Stomach smooth muscle (tissue), 2 donors: ENCODE results near the gene SLC25A1.

Source experiments
- H3K27ac ChIP-seq: one replicate; pipeline ENCODE4 v1.7.0; 2013; ENCODE audit warnings: mild to moderate bottlenecking, low read length, inconsistent platforms
- H3K27me3 ChIP-seq, 2 donors: one replicate each; pipeline ENCODE4 v1.7.0; 2013; ENCODE audit warnings: low read length in 2 of 2; ENCODE audit not compliant: insufficient read depth in 2 of 2, control insufficient read depth in 1 of 2
- H3K36me3 ChIP-seq, 2 donors: one replicate each; pipeline ENCODE4 v1.7.0; 2013; ENCODE audit warnings: low read length in 2 of 2; ENCODE audit not compliant: control insufficient read depth in 2 of 2, insufficient read depth in 2 of 2
- H3K4me1 ChIP-seq: one replicate; pipeline ENCODE4 v1.7.0; 2013; ENCODE audit warnings: low read length; ENCODE audit not compliant: control insufficient read depth, insufficient read depth
- H3K4me3 ChIP-seq, 2 donors: one replicate each; pipeline ENCODE4 v1.7.0; 2013; ENCODE audit warnings: low read length in 2 of 2
- H3K9ac ChIP-seq, 2 donors: one replicate each; pipeline ENCODE4 v1.7.0; 2013; ENCODE audit warnings: low read length in 2 of 2, mild to moderate bottlenecking in 1 of 2
- H3K9me3 ChIP-seq, 2 donors: one replicate each; pipeline ENCODE4 v1.7.0; 2013; ENCODE audit warnings: low read length in 2 of 2; ENCODE audit not compliant: control insufficient read depth in 2 of 2
- donor health status: healthy.
- donor health status: Pancreatic carcinoma.

The SLC25A1 gene

GRCh38 chr22:19195796-19196731 lies 17.5 kb upstream of the SLC25A1 start:
- no peak overlapping the region for H3K9ac ChIP-seq
- H3K36me3 ChIP-seq, result peaks cover 0 to 10% of the 10 kb centered on the region in 2 donors
- no peaks in the 10 kb centered on the region for H3K9me3 ChIP-seq
- no peaks in the 10 kb centered on the region for H3K27me3 ChIP-seq
- no peak overlapping the region for H3K4me3 ChIP-seq
- H3K27ac ChIP-seq, result no peak overlapping the region
- H3K4me1 ChIP-seq, result no peaks in the 10 kb centered on the region

GRCh38 chr22:19194766-19195536 lies 16.4 kb upstream of the SLC25A1 start:
- H3K36me3 ChIP-seq, result peaks cover 0 to 10% of the 10 kb centered on the region in 2 donors

GRCh38 chr22:19193879-19194278 lies 15.3 kb upstream of the SLC25A1 start:
- Histone ChIP-seq H3K9ac (no peak overlapping the region), H3K36me3 (peaks cover 0 to 4% of the 10 kb centered on the region in 2 donors), H3K27me3 (no peaks in the 10 kb centered on the region), H3K4me1 (no peaks in the 10 kb centered on the region), H3K27ac (no peak overlapping the region), H3K9me3 (no peaks in the 10 kb centered on the region), H3K4me3 (no peak overlapping the region)

More at GRCh38 chr22:19194766-19195536, 16.4 kb upstream of the SLC25A1 start:
- no peaks in the 10 kb centered on the region for H3K9me3 ChIP-seq
- H3K27ac ChIP-seq, result no peak overlapping the region
- H3K9ac ChIP-seq, result no peak overlapping the region
- no peaks in the 10 kb centered on the region for H3K27me3 ChIP-seq
- H3K4me3 ChIP-seq, result no peak overlapping the region
- no peaks in the 10 kb centered on the region for H3K4me1 ChIP-seq

GRCh38 chr22:19187716-19188563 lies 9.4 kb upstream of the SLC25A1 start:
- H3K36me3 ChIP-seq, result peaks cover 0 to 4% of the 10 kb centered on the region in 2 donors
- no peaks in the 10 kb centered on the region for H3K27me3 ChIP-seq
- H3K4me1 ChIP-seq, result no peaks in the 10 kb centered on the region
- H3K9me3 ChIP-seq, result no peaks in the 10 kb centered on the region
- no peak overlapping the region for H3K4me3 ChIP-seq
- H3K27ac ChIP-seq, result no peak overlapping the region
- H3K9ac ChIP-seq, result no peak overlapping the region

GRCh38 chr22:19184276-19184997 lies 5.9 kb upstream of the SLC25A1 start:
- Histone ChIP-seq H3K9me3 (no peaks in the 10 kb centered on the region), H3K27me3 (no peaks in the 10 kb centered on the region), H3K4me3 (no peak overlapping the region), H3K36me3 (peaks cover 0 to 4% of the 10 kb centered on the region in 2 donors), H3K9ac (no peak overlapping the region), H3K4me1 (peaks cover under 1% of the 10 kb centered on the region), H3K27ac (no peak overlapping the region)

GRCh38 chr22:19183216-19183615 lies 4.7 kb upstream of the SLC25A1 start:
- Histone ChIP-seq H3K36me3 (peaks cover 0 to 3% of the 10 kb centered on the region in 2 donors), H3K27ac (no peak overlapping the region), H3K4me3 (no peak overlapping the region), H3K9me3 (no peaks in the 10 kb centered on the region), H3K4me1 (peaks cover 6% of the 10 kb centered on the region), H3K27me3 (no peaks in the 10 kb centered on the region), H3K9ac (no peak overlapping the region)

GRCh38 chr22:19182472-19183157 lies 4.1 kb upstream of the SLC25A1 start:
- H3K4me1 ChIP-seq, result peaks cover 10% of the 10 kb centered on the region
- no peaks in the 10 kb centered on the region for H3K27me3 ChIP-seq
- no peak overlapping the region for H3K9ac ChIP-seq
- H3K36me3 ChIP-seq, result no peaks in the 10 kb centered on the region
- no peak overlapping the region for H3K4me3 ChIP-seq
- no peaks in the 10 kb centered on the region for H3K9me3 ChIP-seq
- no peak overlapping the region for H3K27ac ChIP-seq

GRCh38 chr22:19181786-19182471 lies 3.4 kb upstream of the SLC25A1 start:
- no peaks in the 10 kb centered on the region for H3K27me3 ChIP-seq
- no peak overlapping the region for H3K9ac ChIP-seq
- no peak overlapping the region for H3K4me3 ChIP-seq
- no peaks in the 10 kb centered on the region for H3K9me3 ChIP-seq
- H3K27ac ChIP-seq, result no peak overlapping the region
- no peaks in the 10 kb centered on the region for H3K36me3 ChIP-seq
- H3K4me1 ChIP-seq, result peaks cover 17% of the 10 kb centered on the region

- no peak overlapping the region for H3K9ac ChIP-seq
- no peaks in the 10 kb centered on the region for H3K9me3 ChIP-seq
- H3K27me3 ChIP-seq, result no peaks in the 10 kb centered on the region
- no peak overlapping the region for H3K27ac ChIP-seq
- H3K4me3 ChIP-seq, result no peak overlapping the region
- H3K4me1 ChIP-seq, result peaks cover 19% of the 10 kb centered on the region
- no peaks in the 10 kb centered on the region for H3K36me3 ChIP-seq
Measured at GRCh38 chr22:19180740-19181410, 2.3 kb upstream of the SLC25A1 start.
